Stimulated activated CD4-positive, alpha-beta T cell treated with anti-CD3 and anti-CD28 coated beads, Interleukin-1b, Interleukin-23, amount 100 ng/mL, for 4 hours (primary cell): ENCODE measurements around the gene SCRN1.
"Not testable (repeated sequence)": the region's sequence is repeated elsewhere in the genome, so short reads cannot be mapped to it uniquely, and the experiment has no call there.

Experiments
- DNase-seq, 2 donors: peaks; one replicate each; pipeline ENCODE4 v3.0.0-alpha.2; 2020; ENCODE audit warnings: low read depth in 2 of 2

Gene SCRN1

GRCh38 chr7:29968683-29969395 is 20.8 kb downstream of the SCRN1 start:
- DNase-seq: no peak

- DNase-seq: no peak
These were observed 24.6 kb downstream of the SCRN1 start for GRCh38 chr7:29965030-29965429.

DNA sequence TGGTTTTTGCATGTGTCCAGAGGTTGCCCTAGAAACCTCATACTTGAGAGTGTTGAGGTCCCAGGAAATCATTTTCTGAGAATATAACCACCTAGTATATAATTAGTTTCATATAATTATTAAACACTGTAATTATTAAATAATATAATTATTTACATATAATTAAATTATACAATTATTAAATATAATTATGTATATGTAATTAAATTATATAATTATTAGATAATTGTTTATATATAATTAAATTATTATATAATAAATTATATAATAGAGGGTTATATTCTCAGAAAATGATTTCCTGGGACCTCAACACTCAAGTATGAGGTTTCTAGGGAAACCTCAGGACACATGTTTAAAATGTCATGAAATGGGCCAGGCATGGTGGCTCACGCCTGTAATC is 27.6 kb downstream of the SCRN1 start:
- no peak for DNase-seq

GRCh38 chr7:29961611-29962010 is 28.0 kb downstream of the SCRN1 start:
- not testable (repeated sequence) for DNase-seq

DNA sequence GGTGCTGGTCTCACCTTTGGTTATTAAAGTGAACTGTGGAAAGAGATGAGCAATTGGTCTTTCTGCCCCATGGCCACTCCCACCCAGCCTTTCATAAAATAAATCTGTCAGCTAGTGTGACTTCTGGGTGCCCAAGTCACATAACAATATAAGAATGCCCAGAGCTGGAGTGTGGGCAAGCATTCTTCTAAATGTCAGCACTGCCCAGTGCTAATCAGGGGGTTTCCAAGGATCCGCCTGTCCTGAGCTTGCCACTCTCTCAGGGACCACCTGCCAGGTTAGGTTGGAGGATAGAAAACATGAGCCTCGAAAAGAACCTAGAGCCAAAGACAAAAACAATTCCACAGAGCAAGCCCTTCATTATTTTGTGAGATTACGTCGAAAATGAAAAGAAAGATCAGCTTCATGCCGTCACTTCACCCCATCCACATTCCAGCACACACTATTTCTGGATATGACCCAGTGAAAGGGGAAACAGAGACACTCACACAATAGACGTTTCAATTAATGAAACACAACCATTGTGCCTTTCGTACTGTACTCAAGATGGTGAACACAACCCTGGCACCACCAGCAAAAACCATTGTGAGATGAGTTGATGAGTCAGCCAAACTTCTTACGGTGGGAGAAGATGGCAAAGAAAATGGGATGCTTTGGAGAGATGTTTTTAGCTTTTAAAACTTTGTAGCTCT is 30.8 kb downstream of the SCRN1 start:
- no peak for DNase-seq

- no peak for DNase-seq
These were observed 31.9 kb downstream of the SCRN1 start for GRCh38 chr7:29957521-29958310.

DNA sequence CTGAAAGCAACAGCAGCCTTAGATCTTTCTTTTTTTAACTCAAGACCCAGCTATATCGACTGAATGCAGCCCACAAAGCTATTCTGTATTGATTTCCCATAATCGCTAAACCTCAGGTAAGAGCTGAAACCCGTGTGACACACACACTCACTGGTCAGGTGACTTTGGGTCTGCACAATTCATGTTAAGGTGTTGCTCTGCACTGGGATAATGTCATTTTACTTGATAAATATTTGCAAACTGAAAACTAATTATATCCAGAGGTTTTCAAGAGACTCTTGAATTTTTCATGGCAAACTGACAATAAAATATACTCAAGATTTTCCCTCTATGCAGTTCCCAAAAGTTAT is 33.1 kb downstream of the SCRN1 start:
- no peak for DNase-seq

- DNase-seq: no peak
These were observed 33.7 kb downstream of the SCRN1 start for GRCh38 chr7:29955799-29956486.

DNA sequence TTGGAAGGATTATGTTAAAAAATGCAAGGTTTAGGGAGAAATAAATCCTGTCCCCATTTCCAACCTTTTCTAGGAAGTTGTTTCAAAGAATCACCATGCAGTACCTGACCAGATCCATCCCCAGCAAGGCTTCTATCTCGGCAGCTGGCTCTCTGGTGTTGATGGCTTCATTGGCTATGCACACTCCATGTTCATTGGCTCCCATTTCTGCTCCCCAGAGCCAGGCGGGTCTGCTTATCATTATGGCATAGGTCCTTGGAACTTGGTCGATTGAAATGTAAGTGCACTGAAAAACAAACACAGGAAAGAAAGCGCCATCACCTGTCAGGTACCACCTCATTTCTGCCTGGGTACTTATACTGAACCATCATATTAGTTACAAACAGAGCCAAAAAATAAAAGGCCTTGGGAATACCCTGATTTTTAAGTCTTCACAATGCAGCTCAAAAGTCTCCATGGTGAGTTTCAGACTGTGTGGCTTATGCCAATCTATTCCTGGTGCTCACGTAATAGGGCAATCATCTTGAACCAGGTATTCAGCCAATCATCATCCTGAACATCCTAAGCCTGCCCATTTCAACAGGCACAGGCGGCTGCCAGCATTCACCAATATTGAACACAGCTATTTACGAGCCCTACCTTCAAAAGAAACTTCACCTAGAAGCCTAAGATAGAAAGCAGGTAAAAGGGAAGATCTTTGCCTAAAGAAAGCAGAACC is 34.4 kb downstream of the SCRN1 start:
- no peak for DNase-seq

DNA sequence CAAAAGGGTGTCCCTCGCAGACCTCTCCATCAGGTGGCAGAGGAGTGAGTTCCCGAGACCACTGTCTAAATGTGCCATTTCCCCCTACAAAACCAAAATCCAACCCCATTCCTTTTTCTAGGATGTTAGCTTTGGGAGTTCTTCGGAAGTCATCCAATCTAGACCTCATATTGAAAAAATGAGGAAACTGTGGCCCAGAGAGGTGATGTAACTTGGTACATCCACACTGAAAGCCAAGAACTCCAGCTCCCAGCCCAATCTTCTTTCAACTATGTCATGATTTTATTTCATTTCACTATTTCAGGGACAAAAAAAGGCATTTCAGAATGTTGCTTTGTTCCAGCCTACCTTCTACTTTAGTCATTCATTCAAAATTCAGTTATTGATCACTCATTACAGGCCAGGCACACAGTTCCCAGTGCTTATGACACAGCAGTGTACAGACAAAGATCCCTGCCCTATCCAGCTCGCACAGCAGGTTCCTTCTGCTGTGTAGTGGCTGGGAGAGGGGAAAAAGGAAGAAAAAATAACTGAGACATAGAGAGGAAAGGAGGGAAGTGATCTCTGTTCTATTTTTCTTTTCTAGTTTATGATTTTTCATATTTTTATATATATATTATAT is 35.8 kb downstream of the SCRN1 start:
- no peak for DNase-seq

DNA sequence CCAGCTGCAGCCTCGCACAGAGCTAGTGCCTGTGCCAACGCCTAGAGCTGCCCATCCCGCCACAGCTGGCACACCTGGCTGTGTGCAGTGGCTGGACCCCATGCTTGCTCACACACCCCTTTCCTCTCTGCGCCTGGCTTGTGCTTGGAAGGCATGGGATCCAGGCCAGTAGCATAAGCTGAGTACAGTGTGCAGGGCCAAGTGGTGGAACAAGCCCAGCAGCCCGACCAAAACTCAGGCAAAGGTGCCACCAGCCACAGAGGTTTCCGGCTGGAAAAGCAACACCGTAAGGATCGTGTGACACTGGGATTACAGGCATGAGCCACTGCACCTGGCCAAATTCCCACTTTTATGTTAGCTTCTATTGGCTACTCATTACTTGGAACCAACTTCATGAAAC is 38.4 kb downstream of the SCRN1 start:
- DNase-seq: no peak

GRCh38 chr7:29950480-29950879 is 39.1 kb downstream of the SCRN1 start:
- no peak for DNase-seq

DNA sequence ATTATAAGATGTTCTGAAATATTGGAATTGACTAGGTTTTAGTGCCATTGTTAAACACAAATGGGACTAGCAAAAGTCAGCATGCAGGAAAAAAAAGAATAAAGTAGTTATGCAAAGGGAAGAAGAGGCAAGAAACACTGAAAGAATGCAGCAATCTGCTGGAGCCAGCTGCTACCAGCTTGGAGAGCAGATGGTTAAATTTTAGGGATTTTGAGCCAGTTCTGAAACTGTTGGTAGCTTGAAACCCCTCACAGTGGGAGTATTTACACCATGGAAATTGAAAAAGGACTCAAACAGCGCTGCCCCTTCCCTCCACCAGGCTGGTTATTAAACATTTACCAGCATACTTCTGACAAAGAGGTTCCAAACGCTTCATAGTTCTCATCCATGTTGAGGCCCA is 41.0 kb downstream of the SCRN1 start:
- DNase-seq: no peak

DNA sequence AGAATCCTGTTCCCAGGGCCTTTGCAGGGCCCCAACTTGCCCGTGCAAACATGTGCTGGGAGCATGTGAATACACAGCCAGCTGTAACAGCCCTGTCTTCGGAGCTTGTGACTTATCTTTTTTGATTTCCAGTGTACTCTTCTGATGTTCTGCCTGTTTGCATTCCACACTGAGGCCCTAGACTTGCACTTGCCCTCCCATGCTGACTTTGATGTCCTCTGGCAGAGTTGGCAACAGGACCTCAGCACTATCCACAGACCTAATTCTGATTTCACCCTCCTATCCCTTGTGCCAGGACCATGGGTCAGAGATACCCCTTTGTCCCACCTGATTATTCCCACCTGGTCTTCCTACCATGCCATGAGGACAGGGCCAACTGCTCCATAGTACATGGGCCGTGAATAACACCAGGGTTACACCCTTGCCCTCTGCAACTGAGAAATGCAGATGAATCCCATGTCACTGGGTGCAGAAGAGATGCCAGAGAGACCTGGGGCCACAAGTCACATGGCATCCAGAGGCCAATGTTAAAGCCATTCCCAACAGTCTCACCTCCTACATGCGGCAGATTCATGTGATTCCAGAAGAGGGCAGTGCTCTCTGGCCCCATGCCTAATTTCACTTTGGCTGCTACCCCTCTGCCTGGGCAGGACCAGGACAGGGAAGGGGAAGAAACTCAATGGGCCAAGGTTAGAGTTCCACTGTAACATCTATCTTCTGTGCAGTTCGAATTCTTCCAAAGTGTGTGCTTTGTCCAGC is 43.0 kb downstream of the SCRN1 start:
- DNase-seq: no peak

DNA sequence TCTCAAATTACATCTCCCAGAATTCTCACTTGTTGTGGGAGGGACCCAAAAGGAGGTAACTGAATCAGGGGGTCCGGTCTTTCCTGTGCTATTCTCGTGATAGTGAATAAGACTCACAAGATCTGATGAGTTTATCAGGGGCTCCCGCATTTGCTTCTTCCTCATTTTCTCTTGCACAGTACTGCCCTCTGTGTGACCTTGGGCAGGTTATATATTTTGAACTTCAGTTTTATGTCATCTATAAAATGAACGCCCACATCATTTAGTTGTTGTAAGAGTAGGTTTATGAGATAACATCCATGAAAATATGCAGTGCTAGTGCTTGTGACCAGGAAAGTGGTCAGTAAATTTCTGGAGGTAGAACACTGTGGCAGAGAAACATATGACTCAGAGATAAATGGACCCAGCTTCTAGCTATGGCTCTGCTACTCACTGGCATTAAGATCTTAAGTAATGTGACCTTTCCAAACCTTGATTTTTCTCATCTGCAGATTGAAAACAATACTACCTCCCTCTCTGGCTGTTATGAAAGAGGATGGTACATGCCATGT is 44.3 kb downstream of the SCRN1 start:
- no peak for DNase-seq

GRCh38 chr7:29940199-29940598 is 49.4 kb downstream of the SCRN1 start:
- no peak for DNase-seq

- no peak for DNase-seq
These were observed 52.5 kb downstream of the SCRN1 start for GRCh38 chr7:29937132-29937531.

DNA sequence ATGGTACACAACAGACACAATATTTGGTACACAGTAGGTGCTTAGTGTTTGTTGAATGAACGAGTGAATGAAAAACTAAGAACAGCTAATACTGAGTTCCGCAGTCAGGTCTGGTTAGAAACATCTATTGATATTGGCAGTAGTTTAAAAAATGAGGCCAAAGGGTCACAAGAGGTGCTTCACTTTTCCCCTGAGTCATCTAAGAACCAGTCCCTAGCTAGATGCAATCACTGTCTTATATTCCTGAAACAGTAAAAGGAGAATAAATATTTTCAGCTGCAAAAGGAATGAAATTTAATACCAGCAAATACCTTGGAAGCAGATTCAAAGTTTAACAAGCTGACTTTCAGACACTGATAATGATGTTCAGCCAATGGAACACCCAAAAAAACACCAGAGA is 54.5 kb downstream of the SCRN1 start:
- no peak for DNase-seq

DNA sequence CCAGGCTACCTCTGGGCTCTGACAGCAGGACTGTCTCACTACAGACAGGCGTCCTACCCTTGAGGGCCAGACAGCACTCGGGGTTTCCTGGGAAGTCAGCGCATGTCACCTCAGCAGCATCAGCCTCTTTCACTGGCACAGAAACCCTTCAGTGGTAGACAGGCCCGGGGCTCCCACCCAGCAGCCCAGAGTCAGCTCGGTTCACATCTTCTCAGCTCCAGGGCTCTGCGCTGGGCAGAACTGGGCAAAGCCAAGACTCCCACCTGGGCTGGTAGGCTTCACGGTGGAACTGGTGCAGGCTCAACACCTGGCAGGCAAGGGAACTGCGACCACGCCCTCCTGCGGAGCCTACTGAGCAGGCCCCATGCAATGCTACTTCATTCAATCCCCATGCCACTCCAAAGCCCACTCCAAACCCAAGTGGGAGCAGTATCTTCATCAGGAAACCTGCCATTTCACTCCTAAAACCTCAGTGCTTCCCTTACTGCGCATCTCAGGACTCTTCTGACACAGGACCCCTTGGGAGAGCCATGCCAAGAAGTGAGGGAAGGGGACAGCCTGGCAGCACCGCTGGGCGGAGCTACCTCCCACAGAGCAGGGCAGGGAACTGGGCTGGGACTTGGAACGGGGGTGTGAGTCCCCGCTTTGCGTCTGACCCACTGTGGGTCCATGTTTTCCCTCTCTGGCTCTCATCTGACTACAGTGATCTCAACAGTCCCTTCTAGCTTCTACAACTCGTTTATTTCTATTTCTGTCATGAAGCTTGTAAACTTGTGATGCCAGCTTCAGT is 60.4 kb downstream of the SCRN1 start:
- no peak for DNase-seq
